ENCODE data around the gene OR4B1. TPM values are rescaled to one million over a fixed set of nuclear protein-coding genes. Genes with fewer than 3 reads are reported as not detected.

The OR4B1 gene
- total RNA-seq, 1 experiment from 2014 or later: not detected

DNA sequence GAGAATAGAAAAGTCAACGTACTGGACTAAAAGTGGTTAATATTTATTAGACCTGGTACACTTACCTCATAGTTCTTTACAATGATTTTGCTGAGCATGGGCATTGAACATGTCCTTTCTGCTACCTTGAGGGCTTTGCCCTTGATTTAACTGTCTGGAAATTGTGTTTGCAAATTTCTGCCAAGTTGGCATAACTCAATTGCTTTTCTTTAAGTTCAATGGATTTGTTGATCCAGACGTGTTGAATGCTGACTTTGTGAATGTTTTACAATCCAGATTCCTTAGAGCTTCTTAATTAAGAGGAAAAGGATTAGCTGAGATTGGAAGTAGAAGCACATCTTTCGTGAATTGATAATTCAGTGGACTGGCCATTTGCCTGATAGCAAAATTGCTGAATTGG lies 21.1 kb downstream of the OR4B1 start:
- H3K27ac ChIP-seq (ENCODE audit: low read length): no peak overlapping the region
- no peaks in the 10 kb centered on the region for H3K79me2 ChIP-seq (ENCODE audit: low read length)
- H3K27me3 ChIP-seq (ENCODE audit: low read length): 0 out of 2 replicates have a peak, but pooled peaks cover 5% of the 10 kb centered on the region
- POLR2A ChIA-PET (ENCODE audit: unreplicated experiment): no interaction called here
- H3F3A ChIP-seq (ENCODE audit: low read length, unreplicated experiment): no peaks in the 10 kb centered on the region
- TF ChIP-seq, protein P1, sequence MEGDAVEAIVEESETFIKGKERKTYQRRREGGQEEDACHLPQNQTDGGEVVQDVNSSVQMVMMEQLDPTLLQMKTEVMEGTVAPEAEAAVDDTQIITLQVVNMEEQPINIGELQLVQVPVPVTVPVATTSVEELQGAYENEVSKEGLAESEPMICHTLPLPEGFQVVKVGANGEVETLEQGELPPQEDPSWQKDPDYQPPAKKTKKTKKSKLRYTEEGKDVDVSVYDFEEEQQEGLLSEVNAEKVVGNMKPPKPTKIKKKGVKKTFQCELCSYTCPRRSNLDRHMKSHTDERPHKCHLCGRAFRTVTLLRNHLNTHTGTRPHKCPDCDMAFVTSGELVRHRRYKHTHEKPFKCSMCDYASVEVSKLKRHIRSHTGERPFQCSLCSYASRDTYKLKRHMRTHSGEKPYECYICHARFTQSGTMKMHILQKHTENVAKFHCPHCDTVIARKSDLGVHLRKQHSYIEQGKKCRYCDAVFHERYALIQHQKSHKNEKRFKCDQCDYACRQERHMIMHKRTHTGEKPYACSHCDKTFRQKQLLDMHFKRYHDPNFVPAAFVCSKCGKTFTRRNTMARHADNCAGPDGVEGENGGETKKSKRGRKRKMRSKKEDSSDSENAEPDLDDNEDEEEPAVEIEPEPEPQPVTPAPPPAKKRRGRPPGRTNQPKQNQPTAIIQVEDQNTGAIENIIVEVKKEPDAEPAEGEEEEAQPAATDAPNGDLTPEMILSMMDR (conservative IDR thresholded peaks at IDR 0.05; ENCODE audit: low read depth, low read length): no peak
- TF ChIP-seq EZH2phosphoT487 (IDR thresholded peaks at IDR 0.05; ENCODE audit: borderline replicate concordance, low read length): no peak
- TF ChIP-seq EZH2 (IDR thresholded peaks at IDR 0.05; ENCODE audit: low read length, unreplicated experiment): no peak
- intact Hi-C loops (cut with micrococcal nuclease): no loop called here
- no peak overlapping the region for H3K4me2 ChIP-seq (ENCODE audit: low read length)
- no peak overlapping the region for H3K4me3 ChIP-seq (ENCODE audit: low read length)
- CTCF ChIA-PET: no interaction called here
- BruUV-seq (replicated peaks): no TSS peak
- DNase-seq (no peak), ATAC-seq (no peak)
- no peak overlapping the region for H3K9ac ChIP-seq (ENCODE audit: low read length)
- H4K20me1 ChIP-seq (ENCODE audit: low read length): no peaks in the 10 kb centered on the region
- H3K36me3 ChIP-seq (ENCODE audit: low read depth, low read length): no peaks in the 10 kb centered on the region
- no peaks in the 10 kb centered on the region for H3K9me2 ChIP-seq (replicated peaks; ENCODE audit: low read length)
- no peaks in the 10 kb centered on the region for H3K4me1 ChIP-seq (ENCODE audit: insufficient read depth, low read length)
- H3K9me3 ChIP-seq (ENCODE audit: low read length): no peaks in the 10 kb centered on the region
- H2AFZ ChIP-seq (ENCODE audit: low read length): no peak overlapping the region

DNA sequence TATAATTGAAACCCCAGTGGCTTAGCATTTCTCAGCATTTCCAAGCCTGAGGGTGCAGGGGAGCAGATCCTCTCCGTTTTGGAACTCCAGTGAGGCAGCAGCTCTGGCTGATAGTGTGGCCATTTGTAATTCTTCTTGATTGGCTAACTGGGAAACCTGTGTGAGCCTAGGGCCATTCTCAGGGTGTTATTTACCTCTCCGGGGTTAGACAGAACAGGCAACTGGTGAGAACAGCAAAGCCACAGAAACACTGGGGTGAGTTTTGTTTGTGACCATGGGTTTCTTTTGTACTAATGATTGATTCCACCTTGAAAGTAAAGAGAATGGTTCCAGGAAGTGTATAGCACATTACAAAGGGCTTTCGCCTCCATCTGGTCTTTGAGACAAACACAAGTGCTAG lies 25.9 kb downstream of the OR4B1 start:
- TF ChIP-seq EZH2phosphoT487 (IDR thresholded peaks at IDR 0.05; ENCODE audit: borderline replicate concordance, low read length): no peak
- TF ChIP-seq EZH2 (IDR thresholded peaks at IDR 0.05; ENCODE audit: low read length, unreplicated experiment): no peak
- TF ChIP-seq, protein P1 (conservative IDR thresholded peaks at IDR 0.05; ENCODE audit: low read depth, low read length): no peak
- no peak overlapping the region for H2AFZ ChIP-seq (ENCODE audit: low read length)
- no TSS peak for BruUV-seq (replicated peaks)
- no peak overlapping the region for H3K4me3 ChIP-seq (ENCODE audit: low read length)
- H3K27ac ChIP-seq (ENCODE audit: low read length): no peak overlapping the region
- H3F3A ChIP-seq (ENCODE audit: low read length, unreplicated experiment): no peaks in the 10 kb centered on the region
- H3K27me3 ChIP-seq (ENCODE audit: low read length): 0 out of 2 replicates have a peak, but pooled peaks cover 5% of the 10 kb centered on the region
- no peaks in the 10 kb centered on the region for H3K9me3 ChIP-seq (ENCODE audit: low read length)
- no peak overlapping the region for H3K9ac ChIP-seq (ENCODE audit: low read length)
- intact Hi-C loops (cut with micrococcal nuclease): no loop called here
- H3K9me2 ChIP-seq (replicated peaks; ENCODE audit: low read length): no peaks in the 10 kb centered on the region
- no peaks in the 10 kb centered on the region for H4K20me1 ChIP-seq (ENCODE audit: low read length)
- H3K36me3 ChIP-seq (ENCODE audit: low read depth, low read length): no peaks in the 10 kb centered on the region
- ATAC-seq (no peak), DNase-seq (no peak)
- ChIA-PET CTCF (no interaction called here), POLR2A (ENCODE audit: unreplicated experiment) (no interaction called here)
- no peaks in the 10 kb centered on the region for H3K79me2 ChIP-seq (ENCODE audit: low read length)
- H3K4me1 ChIP-seq (ENCODE audit: insufficient read depth, low read length): no peaks in the 10 kb centered on the region
- H3K4me2 ChIP-seq (ENCODE audit: low read length): no peak overlapping the region

DNA sequence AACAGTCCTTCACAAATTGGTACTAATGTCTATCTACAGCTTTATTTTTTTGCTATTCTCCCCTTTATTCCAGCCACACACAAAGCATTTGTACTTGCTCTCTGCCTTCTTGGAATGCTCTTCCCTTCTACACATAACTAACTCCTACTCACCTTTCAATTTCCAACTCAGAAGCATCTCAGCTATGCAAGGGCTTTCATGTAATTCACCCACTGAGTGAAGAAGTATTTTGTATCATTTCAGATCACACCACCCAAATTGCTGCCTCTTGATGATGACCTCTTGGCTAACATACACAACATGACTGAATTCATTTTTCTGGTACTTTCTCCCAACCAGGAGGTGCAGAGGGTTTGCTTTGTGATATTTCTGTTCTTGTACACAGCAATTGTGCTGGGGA lies 28.2 kb downstream of the OR4B1 start, which contains the start of gene OR4X2:
OR4X2 (plus strand) TSS at position 301 of the 400 bp plus-strand sequence; CDS start at position 301, 0 bp downstream.
- Histone ChIP-seq H4K20me1 (ENCODE audit: low read length) (no peaks in the 10 kb centered on the region), H3K27ac (ENCODE audit: low read length) (no peak within 1 kb of the TSS), H2AFZ (ENCODE audit: low read length) (no peak within 1 kb of the TSS), H3K9ac (ENCODE audit: low read length) (no peak within 1 kb of the TSS), H3K9me3 (ENCODE audit: low read length) (no peaks in the 10 kb centered on the region), H3K4me2 (ENCODE audit: low read length) (no peak within 1 kb of the TSS), H3K4me1 (ENCODE audit: insufficient read depth, low read length) (no peaks in the 10 kb centered on the region), H3K36me3 (ENCODE audit: low read depth, low read length) (no peaks in the 10 kb centered on the region), H3K27me3 (ENCODE audit: low read length) (no peaks in the 10 kb centered on the region), H3K4me3 (ENCODE audit: low read length) (no peak within 1 kb of the TSS), H3K79me2 (ENCODE audit: low read length) (no peaks in the 10 kb centered on the region), H3F3A (ENCODE audit: low read length, unreplicated experiment) (no peaks in the 10 kb centered on the region), H3K9me2 (replicated peaks; ENCODE audit: low read length) (no peaks in the 10 kb centered on the region)
- intact Hi-C loops (cut with micrococcal nuclease): no loop called here
- POLR2A ChIA-PET (ENCODE audit: unreplicated experiment): no interaction called here
- CTCF ChIA-PET: no interaction called here
- DNase-seq (no peak), ATAC-seq (no peak)
- no TSS peak for BruUV-seq (replicated peaks)
- TF ChIP-seq, protein P1 (conservative IDR thresholded peaks at IDR 0.05; ENCODE audit: low read depth, low read length): no peak
- TF ChIP-seq EZH2 (IDR thresholded peaks at IDR 0.05; ENCODE audit: low read length, unreplicated experiment) (no peak), EZH2phosphoT487 (IDR thresholded peaks at IDR 0.05; ENCODE audit: borderline replicate concordance, low read length) (no peak)
